ENCODE measurements around the gene SNX15. TPM values are rescaled to one million over a fixed set of nuclear protein-coding genes. Genes with fewer than 3 reads are reported as not detected.

The SNX15 gene
- total and polyA plus RNA-seq, 12 donors, result 16.4 to 35.9 (median 22.5) TPM

DNA sequence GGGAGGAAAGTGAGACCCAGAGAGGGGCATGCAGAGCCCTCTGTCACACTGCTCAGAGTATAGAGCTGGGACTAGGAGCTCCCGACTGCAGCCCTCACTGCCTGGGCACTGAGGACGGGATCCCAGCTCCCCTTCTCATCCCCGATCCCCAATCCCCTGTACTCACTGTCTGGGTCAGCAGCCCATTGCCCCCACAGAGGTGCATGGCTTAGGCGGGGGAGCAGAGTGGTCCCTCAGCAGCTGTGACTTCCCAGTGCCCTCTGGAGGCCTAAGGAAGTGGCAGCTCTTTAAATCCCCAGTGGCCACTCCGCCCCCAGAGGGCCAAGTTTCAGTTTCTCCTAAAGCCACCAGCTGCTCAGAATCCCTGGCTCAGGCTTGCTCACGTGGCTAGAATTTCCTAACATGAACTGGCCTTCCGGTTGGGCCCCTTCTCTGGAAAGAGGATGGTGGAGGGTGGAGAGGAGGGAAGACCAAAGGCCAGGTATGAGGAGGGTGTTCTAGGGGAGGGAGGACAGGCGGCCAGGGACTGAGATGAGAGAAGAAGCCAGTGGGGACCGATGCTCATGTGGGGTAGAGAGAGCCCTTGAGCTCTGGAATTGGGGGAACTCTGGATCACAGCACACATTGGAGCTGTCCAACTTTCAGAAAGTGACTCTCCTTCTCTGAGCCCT, 30.4 kb upstream of the SNX15 start, which contains the start of gene BATF2:
Gene BATF2 (minus strand): TSS at position 262 of the 671 bp plus-strand sequence. CDS start 57 bp downstream, at position 205.
- no peaks in the 10 kb centered on the region for H3K9me3 ChIP-seq (replicated peaks in 1 of 3)
- peak within 1 kb of the TSS in 2 of 4 donors; percentile 29 to 57 for H3K4me3 ChIP-seq
- H3K36me3 ChIP-seq (replicated peaks in 1 of 2), result no peaks in the 10 kb centered on the region
- TF ChIP-seq, protein P1, sequence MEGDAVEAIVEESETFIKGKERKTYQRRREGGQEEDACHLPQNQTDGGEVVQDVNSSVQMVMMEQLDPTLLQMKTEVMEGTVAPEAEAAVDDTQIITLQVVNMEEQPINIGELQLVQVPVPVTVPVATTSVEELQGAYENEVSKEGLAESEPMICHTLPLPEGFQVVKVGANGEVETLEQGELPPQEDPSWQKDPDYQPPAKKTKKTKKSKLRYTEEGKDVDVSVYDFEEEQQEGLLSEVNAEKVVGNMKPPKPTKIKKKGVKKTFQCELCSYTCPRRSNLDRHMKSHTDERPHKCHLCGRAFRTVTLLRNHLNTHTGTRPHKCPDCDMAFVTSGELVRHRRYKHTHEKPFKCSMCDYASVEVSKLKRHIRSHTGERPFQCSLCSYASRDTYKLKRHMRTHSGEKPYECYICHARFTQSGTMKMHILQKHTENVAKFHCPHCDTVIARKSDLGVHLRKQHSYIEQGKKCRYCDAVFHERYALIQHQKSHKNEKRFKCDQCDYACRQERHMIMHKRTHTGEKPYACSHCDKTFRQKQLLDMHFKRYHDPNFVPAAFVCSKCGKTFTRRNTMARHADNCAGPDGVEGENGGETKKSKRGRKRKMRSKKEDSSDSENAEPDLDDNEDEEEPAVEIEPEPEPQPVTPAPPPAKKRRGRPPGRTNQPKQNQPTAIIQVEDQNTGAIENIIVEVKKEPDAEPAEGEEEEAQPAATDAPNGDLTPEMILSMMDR (IDR thresholded peaks at IDR 0.05), result peak; percentile 35 to 78 (median 62)
- TF ChIP-seq POLR2A (IDR thresholded peaks at IDR 0.05), result peak; percentile 46 to 84
- peak within 1 kb of the TSS in 4 of 5 donors; percentile 48 to 81 (median 62) for H3K27ac ChIP-seq
- H3K27me3 ChIP-seq, result no peaks in the 10 kb centered on the region
- 16 to 32% (median 23%) methylated on average over 4 to 9 of the region's 9 CpGs for WGBS, 4 donors
- peak; percentile 72 to 94 (median 89) for DNase-seq
- intact Hi-C loops (cut with DNase I), result loop anchor here in 1 of 2 donors (10.0 kb wide), 2 partner anchors 62 to 152 kb away; partner anchors contain the start of genes CDC42BPG and GPHA2
- H3K4me1 ChIP-seq (replicated peaks in 1 of 2), result peaks cover 15 to 16% of the 10 kb centered on the region in 2 donors

DNA sequence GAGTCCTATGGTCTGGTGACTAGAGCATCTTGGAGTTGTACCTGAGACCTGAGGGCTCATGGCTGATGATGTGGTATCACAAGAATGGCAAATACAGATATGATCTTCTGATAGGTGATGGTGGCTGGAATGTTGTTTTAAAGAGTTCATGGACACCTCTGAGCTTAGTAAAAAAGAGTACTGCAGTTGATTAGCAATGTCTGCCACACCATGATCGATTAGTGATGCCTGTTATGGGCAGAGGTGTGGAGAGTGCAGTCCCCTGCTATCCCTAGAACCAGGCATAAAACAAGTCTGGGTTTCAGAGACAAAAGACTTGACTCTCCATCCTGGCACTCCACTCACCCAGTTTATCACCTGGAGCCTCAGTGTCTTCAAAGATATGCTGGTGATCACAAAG, 29.1 kb upstream of the SNX15 start:
- H3K4me1 ChIP-seq (replicated peaks in 1 of 2), result peaks cover 15 to 16% of the 10 kb centered on the region in 2 donors
- H3K9me3 ChIP-seq (replicated peaks in 1 of 3), result no peaks in the 10 kb centered on the region
- no peaks in the 10 kb centered on the region for H3K36me3 ChIP-seq (replicated peaks in 1 of 2)
- no peak for TF ChIP-seq POLR2A (IDR thresholded peaks at IDR 0.05)
- TF ChIP-seq, protein P1 (IDR thresholded peaks at IDR 0.05), result no peak
- no peak overlapping the region for H3K4me3 ChIP-seq
- no peak for DNase-seq
- no peak overlapping the region for H3K27ac ChIP-seq
- 75 to 93% (median 85%) methylated on average over 1 of the region's 1 CpG for WGBS, 4 donors
- H3K27me3 ChIP-seq, result no peaks in the 10 kb centered on the region
- intact Hi-C loops (cut with DNase I), result loop anchor here in 1 of 2 donors (10.0 kb wide), 2 partner anchors 63 to 153 kb away; partner anchors contain the start of genes CDC42BPG and GPHA2

DNA sequence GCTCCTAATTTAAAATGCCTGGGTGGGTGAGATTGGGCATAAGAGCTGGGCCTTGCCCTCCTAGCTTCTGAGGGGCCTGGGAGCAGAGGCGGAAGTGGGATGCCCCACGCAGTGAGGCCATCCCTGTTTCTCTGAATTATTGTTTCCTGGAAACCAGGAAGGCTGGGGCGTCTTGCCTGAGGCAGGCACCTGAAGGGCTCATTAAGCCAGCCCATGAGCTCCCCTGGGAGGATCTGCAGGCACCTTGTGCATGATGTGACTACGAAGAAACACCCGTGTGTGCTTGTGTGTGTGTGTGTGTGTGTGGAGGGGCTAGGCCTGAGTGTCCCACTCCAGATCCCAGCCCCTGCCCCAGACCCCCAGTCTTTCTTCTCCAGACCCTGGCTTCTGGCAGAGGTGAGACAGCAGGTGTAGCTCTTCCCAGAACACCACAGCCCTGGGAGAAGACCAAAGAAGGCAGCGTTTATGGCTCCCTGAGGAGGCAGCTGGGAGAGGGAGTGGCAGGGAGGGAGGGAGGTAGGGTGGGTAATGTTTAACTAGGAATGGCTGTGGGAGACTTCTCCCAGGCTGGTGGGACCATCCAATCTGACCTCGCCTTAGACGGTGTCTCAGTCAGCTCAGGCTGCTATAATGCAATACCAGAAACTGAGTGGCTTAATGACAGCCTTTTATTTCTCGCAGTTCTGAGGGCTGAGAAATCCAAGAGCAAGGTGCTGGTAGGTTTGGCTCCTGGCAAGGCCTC, 28.4 kb upstream of the SNX15 start:
- no peaks in the 10 kb centered on the region for H3K27me3 ChIP-seq
- WGBS, 4 donors, result 77 to 84% (median 81%) methylated on average over 6 to 9 of the region's 9 CpGs

More for the DNA sequence above, 28.4 kb upstream of the SNX15 start:
- peaks cover 15 to 16% of the 10 kb centered on the region in 2 donors for H3K4me1 ChIP-seq (replicated peaks in 1 of 2)
- H3K4me3 ChIP-seq, result no peak overlapping the region
- H3K27ac ChIP-seq, result no peak overlapping the region
- intact Hi-C loops (cut with DNase I), result loop anchor here in 1 of 2 donors (10.0 kb wide), 2 partner anchors 64 to 154 kb away; partner anchors contain the start of genes CDC42BPG and GPHA2
- no peaks in the 10 kb centered on the region for H3K9me3 ChIP-seq (replicated peaks in 1 of 3)
- no peaks in the 10 kb centered on the region for H3K36me3 ChIP-seq (replicated peaks in 1 of 2)
- no peak for DNase-seq
- no peak for TF ChIP-seq POLR2A (IDR thresholded peaks at IDR 0.05)
- TF ChIP-seq, protein P1 (IDR thresholded peaks at IDR 0.05), result no peak

Data from adrenal gland (tissue), 12 donors.